Frontal cortex (tissue), 4 donors: ENCODE measurements around the gene HKDC1. TPM values are rescaled to one million over a fixed set of nuclear protein-coding genes. Genes with fewer than 3 reads are reported as not detected.
A peak's percentile ranks its signal among the peaks of the same experiment; 100 is the strongest.
"Not testable (repeated sequence)": the region's sequence is repeated elsewhere in the genome, so short reads cannot be mapped to it uniquely, and the experiment has no call there.

Experiments used
- DNase-seq, 2 donors: peaks; one replicate each; pipeline ENCODE4 v3.0.0; 2012; ENCODE audit warnings: low spot score in 2 of 2
- FAIRE-seq: peaks from 2 replicates; lab custom pipeline; 2012; peaks lifted over from hg19 to GRCh38; lab: Jason Lieb, UNC
- total RNA-seq: library from RNA; depleted of rRNA; stranded (reverse); fragments of >200 nt; gene quantifications from one replicate; pipeline ENCODE4 v1.2.3, GENCODE V29; 2014
- donor health status: control.
- donor health status: control.
- donor health status: control.

Gene HKDC1
- 0.41 TPM for total RNA-seq

- DNase-seq (no peak), FAIRE-seq (no peak)
Observed at GRCh38 chr10:69220041-69220451, at the start of gene HKDC1. TSS of gene HKDC1 (plus strand) at chr10:69220332. CDS start at chr10:69220436, 104 bp downstream.

DNA sequence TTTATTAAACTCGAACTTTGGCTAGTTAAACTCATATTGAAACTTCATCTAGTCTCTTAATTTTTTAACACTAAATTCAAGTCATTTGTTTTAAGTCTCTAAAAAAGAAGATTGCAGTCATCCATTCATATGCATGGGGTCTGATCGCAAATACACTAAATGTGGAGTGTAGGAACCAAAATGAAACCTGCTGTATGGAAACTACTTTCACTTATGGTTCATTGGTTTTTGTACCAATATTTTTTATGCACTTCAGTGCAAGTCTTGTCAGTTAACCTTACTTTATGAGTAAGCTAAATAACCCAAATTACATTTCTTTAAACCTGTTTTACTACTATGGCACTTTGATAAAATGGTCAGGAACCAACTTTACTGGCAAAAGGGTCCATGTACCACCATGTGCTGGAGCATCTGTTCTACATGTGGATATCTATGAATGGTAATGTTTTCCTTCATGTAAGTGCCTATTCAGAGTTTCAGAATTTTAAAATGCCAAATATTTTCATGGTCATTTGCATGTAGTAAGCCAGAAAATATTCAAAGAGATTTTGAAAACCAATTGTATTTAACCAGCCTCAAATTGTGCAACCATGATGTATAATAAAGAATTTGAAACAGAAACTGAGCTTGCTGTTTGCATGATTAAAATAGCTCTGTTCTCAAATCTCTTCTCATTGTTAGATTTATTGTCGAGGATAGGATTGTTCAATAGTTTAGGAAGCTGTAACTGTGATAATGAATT, 47.7 kb upstream of the HKDC1 start:
- FAIRE-seq (no peak), DNase-seq (no peak)

- not testable (repeated sequence) for FAIRE-seq, DNase-seq
Observed at GRCh38 chr10:69175326-69175725, 44.8 kb upstream of the HKDC1 start.

- DNase-seq: no peak
- FAIRE-seq: no peak
Observed at GRCh38 chr10:69176823-69177222, 43.3 kb upstream of the HKDC1 start.

- DNase-seq (peak in 1 of 2 donors; percentile 6), FAIRE-seq (no peak)
Observed at GRCh38 chr10:69179089-69179742, 40.9 kb upstream of the HKDC1 start.

DNA sequence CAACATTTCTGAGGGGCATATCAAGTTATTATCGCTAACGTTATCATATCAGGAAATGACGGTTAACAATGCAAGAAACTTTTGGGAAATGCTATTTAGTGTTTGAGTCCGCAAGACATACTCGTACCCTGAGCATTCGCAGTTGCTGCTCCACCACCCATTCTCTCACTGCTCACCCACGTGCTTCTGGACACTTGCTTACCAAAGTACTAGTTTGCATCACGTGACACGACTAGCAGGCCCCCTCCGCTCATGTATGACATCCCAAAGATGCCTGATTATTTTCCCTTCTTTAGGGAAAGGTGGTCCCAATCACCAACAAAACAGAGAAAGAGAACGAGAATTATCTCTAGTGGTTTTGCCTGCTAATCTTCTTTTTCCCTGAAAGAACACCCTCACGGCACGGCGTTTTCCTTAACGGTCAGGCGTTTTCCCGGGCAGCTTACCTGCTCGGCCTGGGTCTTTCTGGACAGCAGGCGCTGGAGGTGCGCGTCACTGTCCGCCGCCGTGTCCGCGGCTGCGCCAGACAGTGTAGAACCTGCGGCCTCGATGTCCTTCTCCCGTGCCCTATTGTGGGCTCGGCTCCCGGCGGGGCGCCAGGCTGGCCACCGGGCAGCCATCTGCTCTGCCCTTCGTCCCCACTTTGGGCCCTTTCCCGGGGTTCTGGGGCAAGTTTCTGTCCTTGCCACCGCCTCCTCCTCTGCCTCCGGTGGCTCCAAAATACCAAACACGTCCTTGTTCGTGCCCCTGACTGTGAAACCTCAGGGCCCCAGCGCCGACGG, 40.2 kb upstream of the HKDC1 start, which contains the start of gene SUPV3L1:
SUPV3L1 (plus strand) TSS at position 492 of the 782 bp plus-strand sequence; CDS start at position 550, 58 bp downstream.
- DNase-seq (peak; percentile 85 to 88), FAIRE-seq (no peak)

- DNase-seq (no peak), FAIRE-seq (no peak)
Observed at GRCh38 chr10:69180525-69181204, 39.5 kb upstream of the HKDC1 start.

GRCh38 chr10:69181433-69181832, 38.7 kb upstream of the HKDC1 start:
- DNase-seq: no peak
- FAIRE-seq: no peak

DNA sequence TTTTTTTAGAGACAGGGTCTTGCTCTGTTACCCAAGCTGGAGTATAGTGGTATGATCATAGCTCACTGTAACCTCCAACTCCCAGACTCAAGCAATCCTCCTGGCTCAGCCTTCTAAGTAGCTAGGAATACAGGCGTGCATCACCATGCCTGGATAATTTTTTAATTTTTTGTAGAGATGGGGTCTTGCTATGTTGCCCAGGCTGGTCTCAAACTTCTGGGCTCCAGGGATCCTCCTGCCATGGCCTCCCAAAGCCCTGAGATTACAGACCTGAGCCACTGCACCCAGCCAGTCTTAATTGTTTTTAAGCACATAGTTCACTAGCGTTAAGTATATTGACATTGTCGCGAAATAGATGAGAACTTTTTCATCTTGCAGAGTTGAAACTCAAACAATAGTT, 38.1 kb upstream of the HKDC1 start:
- DNase-seq (no peak), FAIRE-seq (no peak)

- DNase-seq (no peak), FAIRE-seq (no peak)
Observed at GRCh38 chr10:69186524-69186923, 33.6 kb upstream of the HKDC1 start.

GRCh38 chr10:69201045-69201444, 19.1 kb upstream of the HKDC1 start:
- FAIRE-seq: no peak
- DNase-seq: no peak

DNA sequence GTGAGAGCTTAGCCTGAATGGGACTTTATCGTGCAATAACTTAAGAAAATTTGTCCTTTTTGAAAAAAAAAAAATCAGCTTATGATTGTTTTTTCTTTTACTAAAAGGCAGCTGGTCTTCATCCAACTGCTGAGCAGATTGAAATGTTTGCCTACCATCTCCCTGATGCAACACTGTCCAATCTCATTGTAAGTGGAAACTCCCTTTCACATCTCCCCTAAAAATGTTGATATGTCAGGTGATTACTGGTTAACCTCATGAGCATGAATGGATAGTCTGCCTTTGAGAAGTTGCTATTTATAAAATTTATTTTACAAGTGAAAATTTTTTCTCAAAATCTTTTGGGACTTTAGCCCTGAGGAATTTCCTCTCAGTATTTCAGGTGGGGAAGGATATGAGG, 17.8 kb upstream of the HKDC1 start:
- FAIRE-seq: no peak
- DNase-seq: no peak

GRCh38 chr10:69208761-69209160, 11.4 kb upstream of the HKDC1 start:
- DNase-seq (no peak), FAIRE-seq (no peak)

- no peak for DNase-seq
- FAIRE-seq: no peak
Observed at GRCh38 chr10:69209787-69210484, 10.2 kb upstream of the HKDC1 start.

GRCh38 chr10:69211104-69211503, 9.0 kb upstream of the HKDC1 start:
- no peak for FAIRE-seq
- no peak for DNase-seq

DNA sequence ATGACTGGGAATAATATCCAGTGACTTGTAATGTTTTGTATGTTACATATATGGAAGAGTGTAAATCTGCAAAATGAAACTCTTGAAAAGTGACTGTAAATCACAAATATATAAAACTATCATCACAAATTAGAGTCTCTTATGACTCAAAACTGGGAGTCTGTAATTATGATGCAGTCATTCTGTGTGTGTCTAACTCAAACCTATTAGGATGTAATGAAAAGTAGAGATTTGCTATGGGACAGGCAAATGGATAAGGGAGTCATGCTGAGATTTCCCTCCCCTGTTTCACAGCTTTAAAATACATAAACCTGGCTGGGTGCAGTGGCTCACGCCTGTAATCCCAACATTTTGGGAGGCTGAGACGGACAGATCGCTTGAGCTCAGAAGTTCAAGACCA, 8.6 kb upstream of the HKDC1 start:
- DNase-seq (no peak), FAIRE-seq (no peak)

DNA sequence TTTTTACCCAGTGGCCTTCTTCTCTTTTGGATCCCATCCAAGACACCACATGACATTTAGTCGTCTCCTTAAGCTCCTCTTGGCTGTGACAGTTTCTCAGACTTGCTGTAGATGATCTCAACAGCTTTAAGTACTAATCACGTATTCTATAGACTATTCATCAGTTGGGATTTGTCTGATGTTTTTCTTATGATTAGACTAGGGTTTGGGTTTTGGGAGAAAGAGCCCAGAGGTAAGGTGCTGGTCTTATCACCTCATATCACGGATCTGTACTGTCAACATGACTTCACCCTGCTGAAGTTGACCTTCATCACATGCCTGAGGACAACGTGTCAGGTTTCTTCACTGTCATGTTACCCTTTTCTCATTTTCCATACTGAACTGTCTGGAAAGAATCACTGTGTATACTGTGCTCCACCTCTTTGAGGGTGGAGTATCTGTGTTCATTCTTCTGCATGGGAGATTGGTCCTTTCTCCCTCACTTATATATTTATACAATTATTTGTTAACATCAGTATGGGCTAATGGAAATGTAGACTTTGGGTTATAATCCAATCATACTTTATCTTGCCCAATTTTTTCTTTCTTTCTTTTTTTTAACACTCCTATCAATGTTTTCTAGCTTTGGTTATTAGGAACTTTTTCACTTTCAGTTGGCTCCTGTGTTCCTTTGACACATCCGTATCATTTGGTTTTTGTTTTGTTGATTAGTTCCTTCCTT, 6.4 kb upstream of the HKDC1 start:
- DNase-seq: no peak
- FAIRE-seq: no peak

- FAIRE-seq (no peak), DNase-seq (no peak)
Observed at GRCh38 chr10:69214666-69215131, 5.4 kb upstream of the HKDC1 start.
